Heart left ventricle (tissue), 16 donors: ENCODE results near the gene MYL3. TPM values are rescaled to one million over a fixed set of nuclear protein-coding genes. Genes with fewer than 3 reads are reported as not detected.

Source experiments
- ATAC-seq, 4 donors: fragments of 200-7000 bp; cut with Tn5 transposase; one replicate each; pipeline ENCODE4 v1.9.1; 2020 to 2022; ENCODE audit warnings: moderate library complexity in 4 of 4, mild to moderate bottlenecking in 3 of 4, moderate number of reproducible peaks in 1 of 4
- DNase-seq, 5 donors: peaks; one replicate each; pipeline ENCODE4 v3.0.0-alpha.2; 2020
- H3K27ac ChIP-seq, 12 donors: fragments of 200-600 bp; sonication (generic) in 4 of 12; one replicate each; pipeline versions ENCODE4 v1.5.0 to v1.8.0; 2016 to 2022; ENCODE audit warnings: mild to moderate bottlenecking in 2 of 12
- H3K27me3 ChIP-seq, 9 donors: fragments of 200-600 bp; sonication (generic) in 2 of 9; one replicate each; pipeline versions ENCODE4 v1.5.1 to v1.8.0; 2016 to 2022; ENCODE audit warnings: mild to moderate bottlenecking in 3 of 9
- H3K36me3 ChIP-seq, 9 donors: fragments of 200-600 bp; sonication (generic) in 2 of 9; one replicate each; pipeline versions ENCODE4 v1.5.0 to v1.8.0; 2018 to 2022; ENCODE audit warnings: mild to moderate bottlenecking in 2 of 9
- H3K4me1 ChIP-seq, 12 donors: fragments of 200-600 bp; sonication (generic) in 4 of 12; one replicate each; pipeline versions ENCODE4 v1.5.0 to v1.8.0; 2016 to 2022; ENCODE audit warnings: mild to moderate bottlenecking in 3 of 12
- H3K4me3 ChIP-seq, 12 donors: fragments of 200-600 bp; sonication (generic) in 4 of 12; one replicate each; pipeline versions ENCODE4 v1.5.0 to v1.8.0; 2017 to 2022; ENCODE audit warnings: mild to moderate bottlenecking in 9 of 12, moderate library complexity in 4 of 12
- H3K9me3 ChIP-seq, 12 donors: fragments of 200-600 bp; sonication (generic) in 4 of 12; one replicate each; pipeline versions ENCODE4 v1.5.0 to v1.8.0; 2016 to 2022; ENCODE audit warnings: mild to moderate bottlenecking in 1 of 12
- POLR2A ChIP-seq, 2 donors: fragments of 450-650 bp; IDR thresholded peaks; one replicate each; pipeline ENCODE4 v1.6.1; 2017; ENCODE audit warnings: antibody characterized with exemption in 2 of 2, mild to moderate bottlenecking in 2 of 2, moderate library complexity in 2 of 2
- WGBS, 4 donors: extraction: QIAGEN DNeasy Blood & Tissue Kit in 2 of 4; methylation state at CpG; one replicate each; pipeline versions ENCODE4 v1.1.5 to v1.1.7; 2013 to 2018; 5-methylcytosine and 5-hydroxymethylcytosine counted together
- intact Hi-C, 10 donors: fragments of 100-400 bp; cut with DNase I; formaldehyde crosslinking; loops; one replicate each; pipeline versions ENCODE4 v1.11.1 to v1.14.2; 2022
- polyA plus RNA-seq, 2 donors: library from polyadenylated mRNA; stranded (reverse); fragments of 200-250 nt; gene quantifications; one replicate each; pipeline ENCODE4 v1.2.3, GENCODE V29; 2013
- total RNA-seq, 9 donors: library from RNA; depleted of rRNA in 2 of 9; stranded (reverse); fragments of >200 nt in 2 of 9; fragmentation: NEBNext Ultra II Directional in 3 of 9; extraction: Animal tissue kit (Norgen Biotek cat#: 25700) in 3 of 9; gene quantifications; one replicate each; pipeline versions ENCODE4 v1.1.0 to v1.2.4, GENCODE V29; 2016 to 2023
- TF ChIP-seq, protein P1 (sequence below), 12 donors: fragments of 200-600 bp; sonication (generic) in 4 of 12; IDR thresholded peaks; one replicate each; pipeline versions ENCODE4 v1.5.0 to v1.8.0; 2018 to 2022; ENCODE audit warnings: antibody characterized with exemption in 12 of 12, mild to moderate bottlenecking in 5 of 12
- donor health status: ischemic (EF 13 %, LVEDD 7.1; RV severe dilation, severe dysfunction).
- donor health status: healthy with polysubstance abuse.
- donor health status: DM: no; HTN: yes; CAD: no.
- donor health status: DM: no; HTN: no; CAD: no.
- donor health status: ischemic (EF 25% LVEDD 6.9; RV normal size, moderate dysfunction).
- donor health status: ischemic (EF 25% LVEDD 5.7; RV mildly dilated, moderate dysfunction).
- donor health status: healthy.
- donor health status: DM: yes; HTN: yes; CAD: no.
- donor health status: ischemic (EF 35%, LVEDD 5.7; RV mildly dilated, moderate dysfunction).
- donor health status: nonischemic (EF 11% LVEDD 7.7; RV severe dilation, severe dysfunction).
- donor health status: DM: yes; HTN: yes; CAD: no.
- donor health status: PGD.
- donor health status: ischemic (EF 29% LVEDD 5.4; RV normal size, mild dysfunction).
- donor health status: nonischemic (EF 23%, LVEDD 6.1; RV moderate dilation, normal function).

The MYL3 gene
- total and polyA plus RNA-seq, 11 donors: 4,961 to 12,544 (median 6,839) TPM

DNA sequence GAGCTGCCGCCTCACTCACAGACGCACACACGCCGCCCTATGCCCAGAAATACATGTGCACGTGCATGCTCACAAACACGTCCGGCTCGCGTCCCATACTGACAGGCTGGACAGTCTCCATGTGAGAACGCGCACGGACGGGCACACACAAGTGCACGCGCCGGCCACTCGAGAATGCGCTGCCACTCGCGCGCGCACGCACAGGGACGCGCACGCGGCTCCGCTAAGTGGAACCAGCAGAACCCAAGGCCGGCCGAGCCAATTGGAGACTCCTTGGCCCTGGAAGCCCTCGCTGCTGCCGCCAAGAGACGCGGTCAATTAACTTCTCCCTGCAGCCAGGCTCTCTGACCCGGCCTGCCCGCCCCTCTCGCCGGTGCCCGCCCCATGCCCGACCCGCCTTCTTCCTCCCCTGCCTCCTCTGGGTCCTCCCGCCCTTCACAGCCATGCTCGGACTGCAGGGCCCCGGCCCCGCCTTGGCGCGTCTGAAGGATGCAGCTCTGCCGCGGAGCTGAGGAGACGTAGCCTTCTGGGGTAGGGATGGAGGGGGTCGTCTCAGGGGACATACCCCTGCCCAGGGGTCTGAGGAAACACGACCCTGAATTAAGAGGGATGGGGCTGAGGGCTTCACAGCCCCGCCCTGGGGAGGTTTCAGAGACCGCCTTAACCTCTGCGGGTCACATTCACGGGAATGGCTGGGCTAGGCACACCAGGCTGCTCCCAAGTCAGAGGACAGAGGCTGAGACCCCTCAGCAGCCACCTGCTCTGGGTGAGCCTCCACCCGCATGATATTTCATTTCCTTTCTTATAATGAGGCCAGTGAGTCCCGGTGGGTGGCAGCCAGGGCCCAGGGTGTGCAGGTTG lies 29.3 kb upstream of the MYL3 start:
- Histone ChIP-seq H3K4me3 (peak overlapping the region in 11 of 12 donors; percentile 9 to 56 (median 46)), H3K9me3 (no peaks in the 10 kb centered on the region), H3K27me3 (peaks cover 0 to 10% (median 0%) of the 10 kb centered on the region in 9 donors), H3K4me1 (peaks cover 0 to 47% (median 22%) of the 10 kb centered on the region in 12 donors), H3K27ac (peak overlapping the region; percentile 1 to 71 (median 42)), H3K36me3 (no peaks in the 10 kb centered on the region)
- TF ChIP-seq POLR2A (IDR thresholded peaks at IDR 0.05): no peak
- TF ChIP-seq, protein P1, sequence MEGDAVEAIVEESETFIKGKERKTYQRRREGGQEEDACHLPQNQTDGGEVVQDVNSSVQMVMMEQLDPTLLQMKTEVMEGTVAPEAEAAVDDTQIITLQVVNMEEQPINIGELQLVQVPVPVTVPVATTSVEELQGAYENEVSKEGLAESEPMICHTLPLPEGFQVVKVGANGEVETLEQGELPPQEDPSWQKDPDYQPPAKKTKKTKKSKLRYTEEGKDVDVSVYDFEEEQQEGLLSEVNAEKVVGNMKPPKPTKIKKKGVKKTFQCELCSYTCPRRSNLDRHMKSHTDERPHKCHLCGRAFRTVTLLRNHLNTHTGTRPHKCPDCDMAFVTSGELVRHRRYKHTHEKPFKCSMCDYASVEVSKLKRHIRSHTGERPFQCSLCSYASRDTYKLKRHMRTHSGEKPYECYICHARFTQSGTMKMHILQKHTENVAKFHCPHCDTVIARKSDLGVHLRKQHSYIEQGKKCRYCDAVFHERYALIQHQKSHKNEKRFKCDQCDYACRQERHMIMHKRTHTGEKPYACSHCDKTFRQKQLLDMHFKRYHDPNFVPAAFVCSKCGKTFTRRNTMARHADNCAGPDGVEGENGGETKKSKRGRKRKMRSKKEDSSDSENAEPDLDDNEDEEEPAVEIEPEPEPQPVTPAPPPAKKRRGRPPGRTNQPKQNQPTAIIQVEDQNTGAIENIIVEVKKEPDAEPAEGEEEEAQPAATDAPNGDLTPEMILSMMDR (IDR thresholded peaks at IDR 0.05): peak in 5 of 12 donors; percentile 3 to 27 (median 17)
- ATAC-seq: peak; percentile 53 to 86 (median 79)
- WGBS, 4 donors: 7 to 18% (median 7%) methylated on average over 28 to 58 of the region's 58 CpGs
- intact Hi-C loops: loop anchor here in 3 of 10 donors (1.0 to 5.0 kb wide), 3 partner anchors 26 to 230 kb away; no protein-coding TSS in a partner anchor
- DNase-seq: peak; percentile 76 to 88 (median 86)

GRCh38 chr3:46891132-46891531 lies 27.9 kb upstream of the MYL3 start:
- H3K27me3 ChIP-seq: peaks cover 0 to 10% (median 0%) of the 10 kb centered on the region in 9 donors
- WGBS, 4 donors: 89 to 100% (median 93%) methylated on average over 3 of the region's 3 CpGs
- H3K4me1 ChIP-seq: peaks cover 0 to 47% (median 22%) of the 10 kb centered on the region in 12 donors
- no peaks in the 10 kb centered on the region for H3K36me3 ChIP-seq
- no peak overlapping the region for H3K27ac ChIP-seq
- intact Hi-C loops: loop anchor here in 1 of 10 donors (5.0 kb wide), 1 partner anchor 229 kb away; no protein-coding TSS in a partner anchor
- TF ChIP-seq POLR2A (IDR thresholded peaks at IDR 0.05): no peak
- TF ChIP-seq, protein P1 (IDR thresholded peaks at IDR 0.05): no peak
- ATAC-seq: no peak
- peak in 2 of 5 donors; percentile 7 to 22 for DNase-seq
- no peak overlapping the region for H3K4me3 ChIP-seq
- H3K9me3 ChIP-seq: no peaks in the 10 kb centered on the region

DNA sequence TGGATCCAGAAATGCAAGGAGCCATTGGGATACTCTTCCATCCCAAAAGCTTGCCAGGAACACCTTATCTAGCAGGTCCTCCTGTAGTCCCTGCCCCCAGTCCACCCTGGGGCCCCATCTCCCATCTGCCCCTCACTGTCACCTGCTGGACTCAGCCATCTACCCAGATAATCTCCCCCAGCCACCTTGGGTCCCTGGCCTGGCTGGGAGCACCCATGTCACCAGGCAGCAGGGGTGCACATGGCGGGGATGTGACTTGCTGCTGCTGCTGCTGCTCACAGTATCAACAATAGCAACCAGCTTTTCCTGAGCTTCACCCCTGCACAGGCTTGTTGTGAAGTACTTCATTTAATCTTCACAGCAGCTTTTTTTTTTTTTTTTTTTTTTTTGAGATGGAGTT lies 26.9 kb upstream of the MYL3 start:
- H3K27me3 ChIP-seq: peaks cover 0 to 10% (median 0%) of the 10 kb centered on the region in 9 donors
- no peaks in the 10 kb centered on the region for H3K36me3 ChIP-seq
- 96 to 100% (median 98%) methylated on average over 1 of the region's 1 CpG for WGBS, 4 donors
- peak in 2 of 5 donors; percentile 9 to 24 for DNase-seq
- peaks cover 0 to 47% (median 21%) of the 10 kb centered on the region in 12 donors for H3K4me1 ChIP-seq
- no peak overlapping the region for H3K4me3 ChIP-seq
- TF ChIP-seq, protein P1 (IDR thresholded peaks at IDR 0.05): no peak
- no peak for TF ChIP-seq POLR2A (IDR thresholded peaks at IDR 0.05)
- no peaks in the 10 kb centered on the region for H3K9me3 ChIP-seq
- H3K27ac ChIP-seq: no peak overlapping the region
- no peak for ATAC-seq
- intact Hi-C loops: loop anchor here in 1 of 10 donors (5.0 kb wide), 1 partner anchor 228 kb away; no protein-coding TSS in a partner anchor
